IPS-18c (cell line): Measurements from ENCODE around the gene ATIC.
"Not testable (repeated sequence)": the region's sequence is repeated elsewhere in the genome, so short reads cannot be mapped to it uniquely, and the experiment has no call there.

Source experiments
- H3K4me3 ChIP-seq: 2 replicates; pipeline ENCODE4 v1.7.0; 2013; ENCODE audit warnings: low read depth, mild to moderate bottlenecking, low read length, moderate library complexity; ENCODE audit not compliant: insufficient read depth
- H3K9me3 ChIP-seq: one replicate; pipeline ENCODE4 v1.6.1; 2013; ENCODE audit warnings: mild to moderate bottlenecking, low read length, moderate library complexity; ENCODE audit not compliant: control insufficient read depth, insufficient read depth

The ATIC gene

DNA sequence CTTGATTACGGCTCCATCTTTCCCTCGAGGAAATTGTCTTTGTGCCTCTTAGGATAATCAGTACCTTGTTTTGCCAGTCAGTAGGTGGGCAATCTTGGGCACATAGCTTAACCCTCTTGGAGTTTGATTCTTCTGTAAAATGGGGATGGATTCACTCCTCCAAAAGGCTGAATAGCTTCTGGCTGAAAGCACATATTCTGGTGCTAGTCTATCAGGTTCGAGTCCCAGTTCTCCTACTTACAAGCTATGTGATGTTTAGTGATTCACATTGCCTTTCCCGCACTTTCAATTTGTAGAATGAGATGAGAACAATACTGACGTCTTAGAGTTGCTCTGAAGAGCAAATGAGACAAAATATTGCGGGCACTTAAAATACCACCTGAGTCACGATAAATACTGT is 43.9 kb downstream of the ATIC start:
- no peak overlapping the region for H3K4me3 ChIP-seq
- H3K9me3 ChIP-seq: no peaks in the 10 kb centered on the region

GRCh38 chr2:215356334-215356947 is 44.6 kb downstream of the ATIC start:
- Histone ChIP-seq H3K9me3 (no peaks in the 10 kb centered on the region), H3K4me3 (no peak overlapping the region)

DNA sequence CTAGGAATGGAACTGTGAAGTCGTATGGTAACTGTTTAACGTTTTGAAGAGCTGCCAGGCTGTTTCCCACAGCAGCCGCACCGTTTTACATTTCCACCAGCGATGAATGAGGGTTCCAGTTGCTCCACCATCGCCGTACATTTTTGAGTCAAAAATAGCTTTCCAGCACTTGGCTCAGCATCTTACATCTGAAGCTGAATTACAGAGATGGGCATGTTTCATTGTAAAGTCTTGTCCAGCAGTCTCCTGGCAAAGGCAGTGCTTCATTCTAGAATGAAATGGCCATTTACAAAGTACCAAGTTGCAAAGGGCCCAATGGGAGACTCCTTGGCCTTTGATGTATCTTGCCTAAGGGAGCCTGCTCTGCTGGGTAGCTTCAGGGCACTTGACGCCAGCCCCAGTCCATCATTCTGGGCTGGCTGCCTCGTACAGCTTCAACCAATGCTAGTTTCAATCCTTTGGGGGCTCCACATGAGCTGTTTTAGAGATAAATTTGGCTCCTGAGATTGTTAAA is 45.1 kb downstream of the ATIC start:
- H3K4me3 ChIP-seq: no peak overlapping the region
- no peaks in the 10 kb centered on the region for H3K9me3 ChIP-seq

GRCh38 chr2:215357660-215358059 is 45.8 kb downstream of the ATIC start:
- no peak overlapping the region for H3K4me3 ChIP-seq
- no peaks in the 10 kb centered on the region for H3K9me3 ChIP-seq

GRCh38 chr2:215358312-215358845 is 46.5 kb downstream of the ATIC start:
- H3K9me3 ChIP-seq: no peaks in the 10 kb centered on the region
- no peak overlapping the region for H3K4me3 ChIP-seq

DNA sequence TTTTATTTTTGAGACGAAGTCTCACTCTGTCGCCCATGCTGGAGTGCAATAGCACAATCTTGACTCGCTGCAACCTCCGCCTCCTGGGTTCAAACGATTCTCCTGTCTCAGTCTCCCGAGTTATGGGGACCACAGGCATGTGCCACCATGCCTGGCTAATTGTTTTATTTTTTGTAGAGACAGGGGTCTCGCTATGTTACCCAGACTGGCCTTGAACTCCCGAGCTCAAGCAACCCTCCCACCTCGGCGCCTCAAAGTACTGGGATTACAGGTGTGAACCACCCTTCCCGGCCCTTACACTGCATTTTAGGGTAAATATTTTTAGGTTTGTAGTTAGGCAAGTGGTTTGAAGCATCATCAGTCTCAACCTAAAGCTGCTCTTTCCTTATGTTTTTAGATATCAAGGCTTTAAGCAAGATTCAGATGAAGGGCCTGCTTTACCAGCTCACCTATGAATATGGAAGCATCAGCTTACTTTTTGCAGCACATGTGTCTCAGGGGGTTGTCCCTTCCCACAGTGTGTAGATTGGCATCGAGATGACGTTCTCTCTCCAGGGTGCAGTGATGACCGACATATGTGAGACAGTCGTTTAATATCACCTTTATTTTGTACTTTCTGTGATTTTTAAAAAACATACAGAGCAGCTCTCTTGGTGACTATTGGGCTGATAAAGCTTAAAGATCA is 47.2 kb downstream of the ATIC start:
- Histone ChIP-seq H3K9me3 (no peaks in the 10 kb centered on the region), H3K4me3 (no peak overlapping the region)

DNA sequence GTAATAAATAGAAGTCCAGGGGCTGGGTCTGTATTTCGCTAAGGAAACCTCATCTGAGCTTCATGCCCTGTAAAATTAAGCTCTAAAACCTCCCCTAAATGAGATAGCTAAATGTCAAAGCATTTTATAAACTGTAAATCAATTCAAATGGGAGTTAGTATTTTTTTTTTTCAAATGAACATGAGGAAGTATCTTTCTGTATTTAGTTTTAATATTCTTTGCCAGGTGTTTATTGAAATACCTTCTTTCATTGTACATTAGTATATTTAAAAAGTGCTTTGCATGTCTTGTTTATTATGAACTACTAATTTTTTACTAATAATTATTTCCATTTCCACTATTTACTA is 47.7 kb downstream of the ATIC start:
- Histone ChIP-seq H3K9me3 (no peaks in the 10 kb centered on the region), H3K4me3 (no peak overlapping the region)

DNA sequence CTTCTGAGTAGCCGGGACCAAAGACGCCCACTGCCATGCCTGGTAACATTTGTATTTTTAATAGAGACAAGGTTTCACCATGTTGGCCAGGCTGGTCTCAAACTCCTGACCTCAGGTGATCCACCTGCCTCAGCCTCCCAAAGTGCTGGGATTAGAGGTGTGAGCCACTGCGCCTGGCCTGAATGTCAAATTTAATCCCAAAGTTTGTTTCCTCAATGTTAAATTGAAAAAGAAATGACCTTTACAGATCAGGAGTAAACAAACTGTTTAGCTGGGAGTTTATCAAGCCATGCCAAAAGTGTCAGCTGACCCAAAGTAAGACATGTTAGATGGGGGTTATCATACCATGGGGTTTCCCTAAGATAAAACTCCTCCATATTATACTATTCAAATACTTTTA is 48.2 kb downstream of the ATIC start:
- H3K9me3 ChIP-seq, H3K4me3 ChIP-seq: not testable (repeated sequence)

DNA sequence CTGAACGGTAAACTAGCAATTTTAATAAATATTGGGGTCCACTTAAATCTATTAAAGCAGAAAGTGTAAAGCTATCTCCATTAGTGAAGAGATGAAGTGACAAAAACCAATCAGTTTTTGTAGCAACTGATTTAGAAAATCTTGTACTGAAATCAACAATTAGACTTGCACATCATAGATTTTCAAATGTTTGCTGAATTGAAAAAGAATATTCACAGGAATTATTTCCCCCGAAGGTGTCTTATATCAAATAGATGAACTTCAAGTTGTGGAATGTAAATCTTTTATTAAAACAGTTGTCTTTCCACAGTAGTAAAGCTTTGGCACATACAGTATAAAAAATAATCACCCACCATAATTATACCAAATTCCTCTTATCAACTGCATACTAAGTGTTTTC is 48.7 kb downstream of the ATIC start:
- H3K4me3 ChIP-seq: no peak overlapping the region
- H3K9me3 ChIP-seq: no peaks in the 10 kb centered on the region

DNA sequence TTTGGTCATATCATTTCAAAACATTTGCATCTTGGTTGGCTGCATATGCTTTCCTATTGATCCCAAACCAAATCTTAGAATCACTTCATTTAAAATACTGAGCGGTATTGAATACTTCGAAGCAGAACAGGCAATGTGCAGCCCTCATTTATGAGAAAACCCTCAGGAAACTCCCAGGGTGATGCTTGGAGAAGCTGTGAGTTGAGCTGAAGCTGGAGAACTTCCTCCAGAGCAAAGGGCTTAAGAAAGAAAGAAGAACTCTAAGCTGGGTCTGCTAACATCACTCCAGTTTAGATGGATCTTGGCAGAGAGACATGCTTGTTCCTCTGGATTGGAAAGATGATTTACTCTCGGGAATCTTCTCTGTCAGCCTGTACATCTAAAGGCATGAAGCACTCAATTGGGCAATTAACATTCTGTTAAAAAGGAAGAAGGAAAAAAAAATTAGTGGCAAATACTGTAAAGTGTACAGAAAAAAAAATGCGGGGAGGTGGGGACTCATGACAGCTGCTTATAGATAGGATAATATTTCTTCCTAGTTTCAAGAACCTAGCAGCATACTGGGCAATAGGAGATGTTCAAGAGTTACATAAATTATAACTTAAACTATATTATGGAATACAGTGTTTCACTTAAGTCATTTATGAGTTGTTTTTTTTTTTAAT is 49.5 kb downstream of the ATIC start:
- no peak overlapping the region for H3K4me3 ChIP-seq
- H3K9me3 ChIP-seq: no peaks in the 10 kb centered on the region

DNA sequence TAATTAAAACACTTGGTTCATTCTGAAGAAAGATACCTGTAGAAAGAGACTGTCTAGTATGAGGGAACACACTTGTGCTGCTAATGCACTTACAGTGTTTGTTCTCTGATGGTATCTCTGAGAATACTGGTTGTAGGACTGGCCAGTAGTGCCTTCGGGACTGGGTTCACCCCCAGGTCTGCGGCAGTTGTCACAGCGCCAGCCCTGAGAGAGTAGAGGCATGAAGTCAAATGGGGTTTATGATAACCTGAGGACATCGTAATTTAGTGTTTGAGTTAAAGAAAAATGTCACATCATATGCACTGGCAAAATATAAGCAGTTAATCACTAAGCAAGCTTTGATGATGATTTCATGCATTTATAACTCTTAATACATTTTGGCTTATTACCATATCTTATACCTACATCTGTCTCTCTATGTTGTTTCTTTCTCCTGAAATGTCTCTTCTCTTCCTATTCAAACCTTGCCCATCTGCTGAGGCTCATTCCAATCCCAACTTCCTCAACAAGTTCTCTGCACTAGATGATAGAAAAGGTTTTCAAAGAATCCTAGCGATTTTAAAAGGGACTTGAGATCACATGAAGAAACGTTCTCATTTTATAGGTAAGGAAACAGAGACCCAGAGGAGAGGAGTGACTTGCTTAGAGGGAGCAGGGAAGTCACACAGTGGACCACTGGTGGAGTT is 50.2 kb downstream of the ATIC start:
- Histone ChIP-seq H3K4me3 (no peak overlapping the region), H3K9me3 (no peaks in the 10 kb centered on the region)

- H3K9me3 ChIP-seq: no peaks in the 10 kb centered on the region
- H3K4me3 ChIP-seq: no peak overlapping the region
Measured at GRCh38 chr2:215362562-215362904, 50.7 kb downstream of the ATIC start.

GRCh38 chr2:215363039-215363438 is 51.2 kb downstream of the ATIC start:
- Histone ChIP-seq H3K9me3 (no peaks in the 10 kb centered on the region), H3K4me3 (no peak overlapping the region)

- Histone ChIP-seq H3K9me3 (no peaks in the 10 kb centered on the region), H3K4me3 (no peak overlapping the region)
Measured at GRCh38 chr2:215363461-215364156, 51.8 kb downstream of the ATIC start.

- H3K4me3 ChIP-seq: no peak overlapping the region
- H3K9me3 ChIP-seq: no peaks in the 10 kb centered on the region
Measured at GRCh38 chr2:215364157-215365155, 52.6 kb downstream of the ATIC start.

DNA sequence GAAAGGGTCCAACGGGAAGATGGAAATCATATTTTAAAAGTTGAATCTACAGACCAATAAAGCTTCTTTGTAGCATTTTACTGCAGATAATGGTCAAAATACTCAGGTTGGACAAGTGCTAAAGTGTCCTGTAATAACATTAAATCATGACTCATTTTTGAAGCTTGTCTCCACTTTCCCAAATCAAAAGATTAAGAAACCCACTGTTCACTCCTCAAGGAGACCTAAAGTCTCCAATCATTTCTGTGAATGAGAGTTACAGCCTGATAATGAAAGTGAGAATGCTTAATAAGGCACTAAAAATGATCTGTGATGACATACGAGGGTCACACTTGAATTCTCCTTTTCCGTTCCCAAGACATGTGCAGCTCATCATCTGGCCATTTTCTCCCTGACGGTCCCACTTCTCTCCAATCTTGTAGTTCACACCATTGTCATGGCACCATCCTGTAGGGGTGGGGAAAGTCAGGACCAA is 53.4 kb downstream of the ATIC start:
- no peaks in the 10 kb centered on the region for H3K9me3 ChIP-seq
- H3K4me3 ChIP-seq: no peak overlapping the region
